HG02981 (cell line): Measurements from ENCODE around the gene POMGNT2.
"Not testable (repeated sequence)": the region's sequence is repeated elsewhere in the genome, so short reads cannot be mapped to it uniquely, and the experiment has no call there.

Experiments
- ATAC-seq: cut with Tn5 transposase; IDR thresholded peaks from one replicate; pipeline ENCODE4 v1.9.1; 2021; ENCODE audit warnings: mild to moderate bottlenecking, moderate library complexity; ENCODE audit not compliant: unreplicated experiment

The POMGNT2 gene

GRCh38 chr3:43048470-43048869, 57.4 kb downstream of the POMGNT2 start:
- no peak for ATAC-seq

DNA sequence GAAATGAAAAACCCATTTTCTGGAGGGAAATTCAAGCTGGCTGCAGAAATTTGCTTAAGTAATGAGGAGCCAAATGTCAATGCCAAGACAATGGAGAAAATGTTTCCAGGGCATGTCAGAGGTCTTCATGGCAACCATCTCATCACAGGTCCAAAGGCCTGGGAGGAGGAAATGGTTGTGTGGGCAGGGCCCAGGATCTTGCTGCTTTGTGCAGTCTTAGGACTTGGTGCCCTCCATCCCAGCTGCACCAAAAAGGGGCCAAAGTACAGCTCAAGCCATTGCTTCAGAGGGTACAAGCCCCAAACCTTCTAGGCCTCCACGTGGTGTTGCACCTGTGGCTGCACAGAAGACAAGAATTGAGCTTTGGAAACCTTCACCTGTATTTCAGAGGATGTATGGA, 59.3 kb downstream of the POMGNT2 start:
- ATAC-seq: no peak

DNA sequence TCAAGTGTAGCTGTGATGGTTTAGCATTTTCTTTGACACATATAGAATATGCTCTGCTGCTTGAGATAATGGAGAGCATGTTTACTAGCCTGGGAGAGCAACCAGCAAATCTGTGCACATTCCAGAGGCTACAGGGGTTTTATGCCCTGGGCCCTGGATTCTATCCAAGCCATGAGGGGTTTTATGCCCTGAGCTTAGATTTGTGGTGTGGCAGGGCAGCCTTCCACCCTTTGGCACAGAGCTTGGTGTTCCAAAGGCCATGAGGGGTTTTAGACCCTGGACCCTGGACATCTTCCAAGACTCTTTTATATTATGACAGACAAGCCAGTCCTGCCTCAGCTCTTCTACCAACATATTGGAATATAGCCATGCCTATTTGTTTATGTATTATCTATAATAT, 60.8 kb downstream of the POMGNT2 start:
- not testable (repeated sequence) for ATAC-seq

DNA sequence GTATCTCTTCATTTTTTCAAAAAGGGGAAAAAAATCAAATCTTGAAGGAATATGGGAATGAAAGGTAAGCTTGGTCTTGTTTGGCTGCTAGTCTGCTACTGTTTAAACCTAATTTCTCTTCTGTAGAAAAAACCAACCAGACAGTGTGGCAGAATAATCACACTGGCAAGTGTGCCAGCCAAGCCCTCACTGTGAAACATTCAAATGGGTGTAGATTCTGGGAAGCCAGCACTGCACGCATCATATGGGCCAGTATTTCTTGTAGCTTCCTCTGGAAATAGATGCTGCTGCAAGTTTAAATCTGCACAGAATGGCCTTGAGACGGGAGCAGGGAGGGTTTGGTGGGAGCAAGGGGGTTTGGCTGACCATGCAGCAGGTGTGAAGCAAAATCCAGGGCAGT, 62.1 kb downstream of the POMGNT2 start:
- ATAC-seq: no peak

DNA sequence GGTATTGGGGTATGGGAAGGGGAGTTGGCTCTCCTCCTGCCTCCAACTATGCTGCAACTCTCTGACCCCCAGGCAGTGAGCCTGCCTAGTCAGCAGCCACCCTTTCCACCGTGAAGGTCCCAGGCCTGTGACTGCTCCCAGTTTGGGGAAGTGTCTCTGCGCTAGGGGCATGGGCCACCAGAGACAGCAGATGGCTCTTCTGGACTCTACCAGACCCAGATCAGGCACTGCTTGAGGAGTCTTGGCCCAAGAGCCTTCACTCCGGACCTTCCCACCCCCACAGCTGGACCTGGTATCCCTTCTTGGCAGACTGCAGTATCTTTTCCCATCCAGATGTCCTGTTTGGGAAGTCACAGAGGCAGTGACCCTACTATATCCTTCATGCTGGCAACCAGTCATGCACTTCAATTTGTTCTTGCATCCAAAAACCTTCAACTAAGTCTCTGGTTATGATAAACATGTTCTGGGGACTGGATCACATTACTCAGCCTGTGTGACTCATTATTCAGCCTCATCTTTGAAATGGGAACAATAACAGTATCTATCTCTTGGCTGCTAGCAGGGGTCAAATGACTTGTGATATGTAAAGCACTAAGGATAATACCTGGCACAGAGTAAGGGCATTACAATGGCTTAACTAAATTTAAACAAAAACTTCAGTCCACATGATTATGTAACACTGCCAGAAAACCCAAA, 62.7 kb downstream of the POMGNT2 start:
- no peak for ATAC-seq

DNA sequence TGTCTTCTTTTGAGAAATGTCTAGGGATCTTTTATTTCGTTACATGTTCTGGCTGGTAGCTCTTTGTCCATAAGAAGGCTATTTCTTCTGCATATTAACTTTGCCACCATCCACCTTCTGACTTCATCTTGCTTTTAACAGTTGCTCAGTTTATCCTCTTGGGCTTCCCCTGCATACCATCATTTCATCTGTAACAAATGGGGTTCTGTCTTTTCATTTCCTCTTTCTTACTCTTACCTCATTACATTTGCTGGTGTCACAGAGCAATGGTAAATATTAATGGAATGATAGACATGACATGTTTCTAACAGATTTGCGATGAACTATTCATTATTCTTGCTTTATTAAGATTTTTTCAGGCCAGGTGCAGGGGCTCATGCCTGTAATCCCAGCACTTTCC, 64.4 kb downstream of the POMGNT2 start:
- ATAC-seq: no peak

DNA sequence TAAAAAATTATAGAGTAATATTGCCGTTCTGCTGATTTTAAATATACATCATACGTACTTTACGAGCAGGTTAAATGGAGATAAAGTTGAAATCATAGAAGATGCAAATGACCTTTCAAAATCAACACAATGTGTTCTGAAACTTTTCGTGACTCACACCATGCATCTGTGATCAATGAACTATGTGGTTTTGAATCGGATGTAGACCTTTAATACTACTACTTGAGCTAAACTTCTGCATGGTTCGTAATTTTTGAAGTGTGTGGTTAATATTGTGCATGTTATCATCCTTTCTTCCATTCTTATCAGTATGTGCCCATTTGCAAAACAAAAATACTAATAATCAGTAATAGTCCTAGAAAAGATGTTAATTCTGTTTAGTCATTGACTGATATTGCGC, 67.9 kb downstream of the POMGNT2 start:
- peak; percentile 51 for ATAC-seq

DNA sequence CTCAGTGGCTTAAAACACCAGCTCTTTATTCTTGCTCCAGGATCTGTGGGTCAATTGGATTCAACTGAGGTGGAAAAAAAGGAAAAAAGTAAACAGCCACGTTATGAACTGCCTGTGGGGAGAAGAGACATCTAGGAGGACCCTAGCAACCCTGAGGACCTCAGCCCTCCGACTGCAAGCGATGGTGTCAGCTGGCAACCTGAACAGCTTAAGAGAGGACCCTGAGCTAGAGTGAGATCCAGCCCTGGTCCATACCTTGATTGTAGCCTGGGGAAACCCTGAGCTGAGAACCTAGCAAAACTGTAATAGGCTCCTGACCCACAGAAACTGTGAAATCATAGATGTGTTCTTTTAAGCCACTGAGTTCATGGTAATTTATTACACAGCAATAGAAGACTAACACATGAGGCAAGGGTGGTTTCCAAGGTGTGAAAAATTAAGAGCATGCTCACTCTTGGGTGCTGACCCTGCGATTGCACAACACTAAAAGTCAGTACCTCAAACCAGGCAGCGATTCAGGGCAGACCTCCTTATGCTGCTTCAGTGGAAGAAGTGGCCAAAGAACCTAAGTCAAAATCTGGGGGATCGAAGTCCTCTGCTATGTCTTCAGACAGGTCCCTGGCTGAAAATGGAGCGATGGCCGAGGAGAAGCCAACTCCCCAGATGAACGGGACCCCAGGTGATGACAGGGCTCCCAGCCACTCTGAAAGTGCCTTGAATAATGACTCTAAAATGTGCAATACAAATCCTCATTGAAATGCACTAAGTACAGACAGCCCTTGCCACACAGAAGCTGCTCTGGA, 69.1 kb downstream of the POMGNT2 start:
- no peak for ATAC-seq

DNA sequence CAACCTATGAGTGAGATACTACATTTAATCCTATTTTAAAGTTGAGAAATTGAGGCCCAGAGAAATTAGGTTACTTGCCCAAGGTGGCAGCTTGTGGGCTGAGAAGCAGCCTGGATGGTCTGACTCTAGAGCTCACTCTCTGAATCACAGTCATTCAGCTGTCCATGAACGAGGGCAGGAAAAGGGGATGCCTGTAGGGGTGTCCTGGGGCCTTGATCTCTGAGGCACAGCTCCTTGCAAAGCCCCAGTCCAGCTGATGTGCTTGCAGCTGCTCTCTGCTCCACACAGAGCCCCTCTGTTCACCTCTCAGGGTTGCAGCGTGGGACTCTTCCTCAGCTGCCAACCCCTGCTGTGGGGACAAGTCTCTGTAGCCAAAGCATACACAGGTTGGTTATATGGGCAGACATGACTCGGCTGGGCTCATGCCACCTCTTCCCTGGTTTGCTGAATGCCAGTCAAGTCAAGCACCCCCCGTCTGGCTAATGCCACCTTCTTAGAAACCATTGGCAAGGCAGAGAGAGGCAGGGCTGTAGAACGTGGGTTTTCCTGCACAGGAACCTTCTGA, 70.0 kb downstream of the POMGNT2 start:
- ATAC-seq: no peak

GRCh38 chr3:43034911-43035310, 71.0 kb downstream of the POMGNT2 start:
- ATAC-seq: no peak

- no peak for ATAC-seq
These were observed 71.7 kb downstream of the POMGNT2 start for GRCh38 chr3:43034200-43034599.

DNA sequence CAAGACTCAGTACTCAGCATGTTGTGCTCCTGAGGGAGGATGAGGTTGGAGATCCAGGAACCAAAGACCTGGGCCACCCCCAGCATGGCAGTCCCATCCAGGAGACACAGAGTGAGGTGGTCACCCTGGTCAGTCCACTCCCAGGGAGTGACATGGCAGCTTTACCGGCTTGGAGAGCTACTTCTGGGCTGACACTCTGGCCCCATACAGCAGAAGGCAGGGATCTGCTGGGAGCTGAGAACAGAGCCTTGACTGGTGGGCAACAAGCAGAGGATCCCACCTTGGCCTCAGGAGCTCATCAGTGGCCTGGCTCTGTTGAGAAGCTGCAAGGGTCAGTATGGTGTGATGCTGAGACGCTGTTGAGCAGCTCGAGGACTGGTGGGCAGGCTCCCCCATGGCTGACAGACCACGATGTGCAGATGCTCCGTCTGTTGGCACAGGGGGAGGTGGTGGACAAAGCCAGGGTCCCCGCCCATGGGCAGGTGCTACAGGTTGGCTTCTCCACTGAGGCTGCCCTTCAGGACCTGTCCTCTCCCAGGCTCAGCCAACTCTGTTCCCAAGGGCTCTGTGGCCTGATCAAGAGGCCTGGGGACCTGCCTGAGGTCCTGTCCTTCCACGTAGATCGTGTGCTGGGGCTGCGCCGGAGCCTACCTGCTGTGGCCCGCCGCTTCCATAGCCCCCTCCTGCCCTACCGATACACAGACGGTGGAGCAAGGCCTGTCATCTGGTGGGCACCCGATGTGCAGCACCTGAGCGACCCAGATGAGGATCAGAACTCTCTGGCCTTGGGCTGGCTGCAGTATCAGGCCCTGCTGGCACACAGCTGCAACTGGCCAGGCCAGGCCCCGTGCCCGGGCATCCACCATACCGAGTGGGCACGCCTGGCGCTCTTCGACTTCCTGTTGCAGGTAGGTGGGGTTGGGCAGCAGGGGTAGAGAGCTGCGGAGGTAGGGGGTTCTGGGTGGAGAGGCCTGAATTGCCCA, 72.9 kb downstream of the POMGNT2 start:
- no peak for ATAC-seq

GRCh38 chr3:43031889-43032545, 73.9 kb downstream of the POMGNT2 start:
- ATAC-seq: no peak

DNA sequence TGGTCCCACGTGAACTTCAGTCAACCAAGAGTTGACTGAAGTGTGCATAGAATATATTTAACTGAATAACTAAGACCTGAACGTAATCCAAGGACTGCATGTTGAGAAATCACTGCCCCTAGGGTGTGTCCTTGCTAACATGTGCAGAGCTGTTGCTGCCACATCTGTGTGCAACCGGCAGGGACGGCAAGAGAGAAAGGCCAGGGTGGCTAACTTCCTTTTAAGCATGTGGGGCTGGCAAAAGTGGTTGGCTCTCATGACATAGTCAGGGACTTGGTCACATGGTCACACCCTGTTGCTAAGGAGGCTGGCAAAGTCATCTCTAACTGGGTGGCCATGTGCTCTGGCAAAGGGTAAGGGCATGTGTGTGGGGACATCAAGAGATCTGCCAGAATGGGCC, 74.4 kb downstream of the POMGNT2 start:
- no peak for ATAC-seq

DNA sequence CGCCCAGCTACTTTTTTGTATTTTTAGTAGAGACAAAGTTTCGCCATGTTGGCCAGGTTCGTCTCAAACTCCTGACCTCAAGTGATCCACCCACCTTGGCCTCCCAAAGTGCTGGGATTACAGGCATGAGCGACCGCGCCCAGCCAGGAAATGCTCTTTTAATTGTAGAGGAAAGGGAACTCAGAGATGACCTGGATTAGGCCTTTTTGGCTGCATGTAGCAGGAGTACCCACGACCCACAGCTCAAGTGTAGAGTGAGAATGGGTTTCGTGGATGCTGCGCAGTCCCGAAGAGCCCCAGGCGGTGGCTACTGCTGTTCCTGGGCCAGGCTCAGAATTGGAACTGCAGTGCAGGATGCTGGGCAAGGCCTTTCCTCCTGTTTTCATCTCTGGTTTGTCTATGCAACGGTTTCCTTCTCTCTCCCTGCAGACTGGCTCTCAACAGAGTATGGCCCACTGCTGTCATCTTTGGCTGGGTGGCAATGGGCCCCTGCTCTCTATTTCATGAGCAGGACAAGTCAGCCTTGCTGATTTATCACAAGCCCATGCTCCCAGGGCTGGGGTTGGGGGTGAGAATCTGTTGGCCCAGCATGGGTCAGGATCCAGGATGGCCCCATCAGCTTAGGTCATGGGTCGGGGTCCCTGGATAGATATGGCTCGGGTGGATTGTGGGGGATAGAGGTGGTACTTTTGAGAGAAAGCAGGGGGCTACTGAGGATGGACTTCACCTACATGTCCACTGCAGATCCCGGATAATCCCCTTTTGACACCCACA, 75.5 kb downstream of the POMGNT2 start:
- ATAC-seq: no peak
